ENCODE data around the gene SCAMP2.

Gene SCAMP2

DNA sequence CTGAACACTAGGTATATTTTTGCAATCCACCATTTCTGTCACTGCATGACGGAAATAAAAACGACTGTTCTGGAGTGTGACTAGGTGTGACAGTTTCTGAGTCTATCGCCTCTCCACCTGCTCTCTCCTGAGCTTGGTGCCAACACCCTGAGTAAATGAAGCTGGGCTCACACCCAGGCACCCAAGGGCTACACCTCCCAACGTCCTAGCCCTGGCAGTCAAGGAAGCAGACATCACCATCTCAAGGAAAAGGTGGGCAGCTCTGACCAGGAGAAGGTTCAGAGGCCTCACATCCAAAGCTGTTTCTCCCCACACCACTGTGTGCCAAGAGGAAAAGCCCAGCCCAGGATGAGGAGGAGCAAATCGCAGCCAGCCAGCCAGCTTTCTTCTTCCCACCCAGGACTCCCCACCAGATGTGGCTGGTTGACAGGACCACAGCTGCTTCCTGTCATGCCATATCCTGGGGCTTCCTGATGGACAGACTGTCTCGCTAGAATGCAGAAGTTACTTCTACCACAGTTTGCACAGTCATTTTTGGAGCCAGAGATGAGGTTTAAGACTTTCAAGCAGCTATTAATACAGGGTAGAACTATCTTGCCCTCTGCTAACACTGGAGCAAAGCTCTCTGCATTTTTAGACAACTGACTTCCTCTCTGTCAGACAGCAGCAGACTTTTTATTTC lies 3.3 kb downstream of the SCAMP2 start:
- H3K4me3 ChIP-seq (ENCODE audit: low read depth, low read length) = no peak overlapping the region
- TF ChIP-seq, protein P1, sequence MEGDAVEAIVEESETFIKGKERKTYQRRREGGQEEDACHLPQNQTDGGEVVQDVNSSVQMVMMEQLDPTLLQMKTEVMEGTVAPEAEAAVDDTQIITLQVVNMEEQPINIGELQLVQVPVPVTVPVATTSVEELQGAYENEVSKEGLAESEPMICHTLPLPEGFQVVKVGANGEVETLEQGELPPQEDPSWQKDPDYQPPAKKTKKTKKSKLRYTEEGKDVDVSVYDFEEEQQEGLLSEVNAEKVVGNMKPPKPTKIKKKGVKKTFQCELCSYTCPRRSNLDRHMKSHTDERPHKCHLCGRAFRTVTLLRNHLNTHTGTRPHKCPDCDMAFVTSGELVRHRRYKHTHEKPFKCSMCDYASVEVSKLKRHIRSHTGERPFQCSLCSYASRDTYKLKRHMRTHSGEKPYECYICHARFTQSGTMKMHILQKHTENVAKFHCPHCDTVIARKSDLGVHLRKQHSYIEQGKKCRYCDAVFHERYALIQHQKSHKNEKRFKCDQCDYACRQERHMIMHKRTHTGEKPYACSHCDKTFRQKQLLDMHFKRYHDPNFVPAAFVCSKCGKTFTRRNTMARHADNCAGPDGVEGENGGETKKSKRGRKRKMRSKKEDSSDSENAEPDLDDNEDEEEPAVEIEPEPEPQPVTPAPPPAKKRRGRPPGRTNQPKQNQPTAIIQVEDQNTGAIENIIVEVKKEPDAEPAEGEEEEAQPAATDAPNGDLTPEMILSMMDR (IDR thresholded peaks at IDR 0.05; ENCODE audit: low read depth, low read length, missing control alignments) = no peak
- DNase-seq (ENCODE audit: low read depth) = no peak
- in situ Hi-C loops (cut with HindIII; ENCODE audit: low sequenced_read_pairs) = no loop called here

DNA sequence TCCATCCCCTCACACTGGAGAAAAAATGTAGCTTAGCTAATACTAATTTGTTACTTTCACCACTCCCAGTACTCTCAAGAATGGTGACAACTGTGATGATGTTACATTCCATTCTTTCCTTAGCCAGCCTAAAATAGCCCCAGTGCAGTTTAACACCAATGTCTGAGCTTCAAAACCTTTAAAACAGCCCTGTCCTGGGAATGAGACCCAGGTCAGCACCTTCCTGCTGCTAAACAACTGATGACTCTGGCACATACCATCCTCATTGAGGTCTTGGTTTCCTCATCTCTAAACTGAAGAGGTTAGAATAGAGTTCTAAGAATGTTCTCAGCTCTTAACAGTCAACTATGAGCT lies 3.8 kb downstream of the SCAMP2 start:
- in situ Hi-C loops (cut with HindIII; ENCODE audit: low sequenced_read_pairs) = no loop called here
- no peak overlapping the region for H3K4me3 ChIP-seq (ENCODE audit: low read depth, low read length)
- TF ChIP-seq, protein P1 (IDR thresholded peaks at IDR 0.05; ENCODE audit: low read depth, low read length, missing control alignments) = no peak
- DNase-seq (ENCODE audit: low read depth) = no peak

DNA sequence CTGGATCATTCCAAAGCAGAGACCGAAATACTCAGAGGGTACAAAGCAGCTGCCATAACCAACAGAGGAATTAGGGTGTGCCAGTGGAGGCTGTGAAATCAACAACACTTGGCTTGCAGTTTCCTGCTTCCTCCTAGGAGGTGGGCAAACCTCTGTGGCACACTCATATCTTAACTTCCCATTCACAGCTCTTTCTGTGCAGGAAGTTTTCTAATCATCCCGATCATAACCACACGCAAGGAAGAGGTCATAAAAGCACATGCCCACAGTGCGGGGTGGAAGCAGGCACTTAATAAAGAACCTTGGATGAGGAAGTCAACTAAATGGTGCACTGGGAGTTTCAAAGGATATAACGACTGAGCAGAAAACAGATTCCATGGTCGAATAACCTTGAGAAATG lies 5.1 kb downstream of the SCAMP2 start:
- TF ChIP-seq, protein P1 (IDR thresholded peaks at IDR 0.05; ENCODE audit: low read depth, low read length, missing control alignments) = no peak
- in situ Hi-C loops (cut with HindIII; ENCODE audit: low sequenced_read_pairs) = no loop called here
- no peak overlapping the region for H3K4me3 ChIP-seq (ENCODE audit: low read depth, low read length)
- DNase-seq (ENCODE audit: low read depth) = no peak

DNA sequence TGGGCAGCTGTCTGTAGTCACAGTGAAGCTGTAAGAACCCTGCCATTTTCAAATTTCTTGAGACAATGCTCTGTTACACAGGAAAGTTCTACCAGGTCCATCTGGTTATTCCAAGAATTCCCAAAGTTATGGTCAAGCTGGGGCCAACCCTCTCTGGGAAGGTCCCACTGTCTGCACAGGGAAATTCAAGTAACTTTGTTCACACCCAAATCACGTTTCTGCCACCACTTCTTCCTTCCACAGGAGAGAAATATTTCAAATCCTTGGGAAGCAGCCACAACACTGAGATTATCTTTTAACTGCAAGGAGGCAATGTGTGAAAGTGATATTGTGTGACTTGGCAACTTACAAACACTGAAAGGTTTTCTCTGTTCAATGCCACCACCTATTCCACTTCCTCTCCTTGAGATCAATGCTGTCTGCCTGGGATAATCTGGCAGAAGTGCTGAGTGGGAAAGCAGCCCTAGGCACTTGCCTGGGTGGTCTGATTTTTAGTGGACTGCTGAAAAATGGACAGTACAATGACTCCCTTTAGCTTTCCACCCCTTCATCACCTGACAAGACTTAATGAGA lies 5.6 kb downstream of the SCAMP2 start:
- DNase-seq (ENCODE audit: low read depth) = no peak
- TF ChIP-seq, protein P1 (IDR thresholded peaks at IDR 0.05; ENCODE audit: low read depth, low read length, missing control alignments) = no peak
- no peak overlapping the region for H3K4me3 ChIP-seq (ENCODE audit: low read depth, low read length)
- in situ Hi-C loops (cut with HindIII; ENCODE audit: low sequenced_read_pairs) = no loop called here

DNA sequence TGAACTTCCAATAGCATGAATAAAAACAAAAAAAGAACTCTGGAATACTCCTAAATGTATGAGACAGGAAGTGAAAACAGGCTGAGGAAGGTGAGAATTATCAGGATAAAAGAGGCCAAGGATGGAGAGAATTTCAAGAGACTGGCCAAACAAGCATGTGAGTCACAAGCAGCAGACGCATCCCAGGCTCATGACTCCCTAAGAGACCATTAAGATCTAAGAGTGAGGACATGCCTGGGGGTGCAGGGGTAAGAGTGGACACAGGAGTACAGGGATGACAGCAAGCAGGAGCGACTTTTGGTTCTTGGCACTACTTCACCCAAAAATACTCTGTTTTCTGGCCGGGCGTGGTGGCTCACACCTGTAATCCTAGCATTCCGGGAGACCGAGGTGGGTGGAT lies 7.1 kb downstream of the SCAMP2 start:
- TF ChIP-seq, protein P1 (IDR thresholded peaks at IDR 0.05; ENCODE audit: low read depth, low read length, missing control alignments) = no peak
- no peak for DNase-seq (ENCODE audit: low read depth)
- in situ Hi-C loops (cut with HindIII; ENCODE audit: low sequenced_read_pairs) = no loop called here
- H3K4me3 ChIP-seq (ENCODE audit: low read depth, low read length) = no peak overlapping the region

DNA sequence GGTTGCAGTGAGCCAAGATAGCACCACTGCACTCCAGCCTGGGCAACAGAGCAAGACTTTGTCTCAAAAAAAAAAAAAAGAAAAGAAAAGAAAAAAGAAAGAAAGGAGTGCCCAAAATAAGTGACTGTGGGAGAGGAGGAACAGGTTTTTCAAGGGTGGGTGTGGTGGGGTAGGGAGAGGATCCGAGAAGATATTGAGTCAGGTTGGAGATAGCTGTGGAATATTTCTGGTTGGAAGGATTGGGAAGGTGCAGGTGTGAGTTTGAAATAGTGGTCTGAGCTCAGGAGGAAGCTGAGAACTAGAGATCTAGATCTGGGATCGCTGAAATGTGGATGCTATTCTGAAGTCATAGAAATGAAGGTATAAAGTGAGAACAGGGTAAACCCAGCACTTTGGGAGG lies 7.8 kb downstream of the SCAMP2 start:
- no peak overlapping the region for H3K4me3 ChIP-seq (ENCODE audit: low read depth, low read length)
- in situ Hi-C loops (cut with HindIII; ENCODE audit: low sequenced_read_pairs) = no loop called here
- DNase-seq (ENCODE audit: low read depth) = no peak
- TF ChIP-seq, protein P1 (IDR thresholded peaks at IDR 0.05; ENCODE audit: low read depth, low read length, missing control alignments) = no peak
